EL (cell line): ENCODE measurements around the gene GSK3A.

Source experiments
- DNase-seq: peaks from one replicate; pipeline ENCODE4 v3.0.0-alpha.2; 2016

Gene GSK3A

GRCh38 chr19:42196011-42197001 is 46.1 kb downstream of the GSK3A start:
- DNase-seq, result no peak

- no peak for DNase-seq
These were observed 48.7 kb downstream of the GSK3A start for GRCh38 chr19:42193706-42194105.

DNA sequence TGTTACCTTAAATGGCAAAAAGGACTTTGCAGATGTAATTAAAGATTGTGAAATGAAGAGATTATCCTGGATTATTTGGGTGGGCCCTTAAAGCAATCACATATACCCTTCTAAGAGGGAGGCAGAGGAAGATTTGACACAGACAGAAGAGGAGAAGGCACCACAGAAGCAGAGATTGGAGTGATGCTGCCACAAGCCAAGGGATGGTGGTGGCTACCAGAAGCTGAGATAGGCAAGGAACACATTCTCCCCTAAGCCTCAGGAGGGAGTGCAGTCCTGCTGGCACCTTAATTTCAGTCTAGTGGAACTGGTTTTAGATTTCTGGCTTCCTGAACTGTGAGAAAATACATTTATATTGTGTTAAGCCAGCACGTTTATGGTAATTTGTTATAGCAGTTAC is 49.1 kb downstream of the GSK3A start:
- DNase-seq, result no peak

DNA sequence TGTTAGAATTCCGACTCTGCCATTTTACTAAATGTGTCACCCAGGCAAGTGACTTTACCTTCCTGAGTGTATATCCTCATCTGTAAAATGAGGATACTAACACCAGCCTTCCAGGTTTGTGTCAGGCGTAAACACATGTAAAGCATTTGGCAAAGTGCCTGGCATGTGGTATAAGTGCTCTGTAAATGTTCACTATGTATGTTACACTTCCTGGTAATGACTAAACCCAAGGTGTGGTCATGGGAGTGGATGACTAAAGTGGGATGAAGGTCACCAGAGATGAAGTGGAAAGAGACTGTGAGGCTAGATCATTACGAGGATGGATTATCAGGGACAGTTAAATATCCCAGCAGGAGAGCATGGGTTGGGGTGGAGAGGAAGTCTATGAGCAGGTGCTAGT is 50.5 kb downstream of the GSK3A start:
- DNase-seq, result peak; percentile 74

DNA sequence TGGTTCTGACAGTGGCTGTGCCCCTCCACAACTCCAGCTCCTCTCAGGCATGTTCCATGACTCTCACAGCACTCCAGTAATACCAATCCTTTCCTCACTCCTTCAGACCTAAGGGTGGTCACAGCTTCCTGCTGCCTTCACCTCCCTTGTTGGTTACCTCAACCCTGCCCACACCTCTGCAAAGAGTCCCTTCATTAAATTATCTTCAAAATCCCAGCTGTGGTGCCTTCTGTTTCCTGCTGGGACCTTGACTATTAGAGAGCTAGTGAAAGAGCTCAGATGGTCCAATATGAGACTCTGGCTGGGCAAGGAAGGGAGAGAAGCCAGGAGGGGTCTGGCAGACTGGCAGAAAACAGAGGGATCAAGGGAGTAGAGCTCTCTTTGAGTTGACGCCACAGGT is 51.1 kb downstream of the GSK3A start:
- no peak for DNase-seq

DNA sequence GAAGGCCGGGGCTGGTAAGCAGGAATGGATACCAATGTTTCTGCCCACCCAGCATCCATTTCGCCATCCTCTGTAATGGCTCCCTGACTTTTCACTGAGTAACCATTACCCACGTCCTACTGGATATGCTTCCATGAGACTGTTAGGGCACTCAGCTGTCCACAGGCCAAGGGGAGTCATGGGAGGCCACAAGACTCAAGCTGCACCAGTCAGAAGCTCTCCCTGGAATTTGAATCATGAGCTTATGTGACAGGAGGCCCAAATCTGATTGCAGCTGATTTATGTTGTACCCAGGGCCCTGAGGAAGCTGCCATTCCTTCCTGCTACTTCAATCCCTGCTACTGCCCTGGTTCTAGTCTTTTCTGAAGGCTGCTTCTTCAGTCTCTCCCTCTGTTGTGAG is 53.3 kb downstream of the GSK3A start:
- no peak for DNase-seq

DNA sequence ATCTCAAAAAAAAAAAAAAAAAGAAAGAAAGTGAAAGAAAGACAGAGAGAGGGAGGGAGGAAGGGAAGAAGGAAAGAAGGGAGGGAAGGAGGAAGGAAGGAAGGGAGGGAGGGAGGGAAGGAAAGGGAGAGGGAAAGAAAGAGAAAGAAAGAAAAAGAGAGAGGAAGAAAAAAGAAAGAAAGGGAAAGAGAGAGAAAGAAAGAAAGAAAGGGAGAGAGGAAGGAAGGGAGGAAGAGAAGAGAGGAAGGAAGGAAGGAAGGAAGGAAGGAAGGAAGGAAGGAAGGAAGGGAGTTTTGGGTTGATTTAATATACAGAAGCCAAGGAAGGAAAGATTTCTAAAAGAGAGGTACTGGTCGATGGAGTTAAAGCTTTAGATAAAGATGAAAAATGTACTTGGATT is 53.7 kb downstream of the GSK3A start:
- no peak for DNase-seq

GRCh38 chr19:42185277-42185676 is 57.1 kb downstream of the GSK3A start:
- DNase-seq, result peak; percentile 42

DNA sequence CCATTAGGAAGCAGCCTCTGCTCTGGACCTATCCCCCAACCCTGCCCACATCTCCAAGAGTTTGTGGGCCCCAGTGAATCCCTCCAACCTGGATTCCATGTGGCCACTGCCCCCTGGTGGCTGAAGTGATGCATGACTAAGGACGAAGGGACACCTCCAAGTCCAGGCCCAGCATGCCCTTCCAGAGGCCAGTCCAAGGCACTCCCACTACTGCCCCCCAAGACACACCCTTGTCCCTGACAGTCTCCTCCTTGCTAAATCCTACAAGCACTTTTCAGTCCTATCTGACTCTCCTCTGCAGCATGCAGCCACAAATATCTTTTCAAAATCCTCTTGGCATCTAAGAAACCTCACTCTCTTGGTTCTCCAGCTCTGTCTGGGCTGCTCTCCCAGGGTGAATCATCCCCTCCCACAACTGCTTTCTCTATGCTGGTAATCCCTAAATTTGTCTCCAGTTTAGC is 58.0 kb downstream of the GSK3A start:
- peak; percentile 84 for DNase-seq
